Fibroblast of skin of abdomen (primary cell): Measurements from ENCODE around the gene S100A11.
A peak's percentile ranks its signal among the peaks of the same experiment; 100 is the strongest.

Experiments
- DNase-seq: peaks from one replicate; pipeline ENCODE4 v3.0.0-alpha.2; 2013

S100A11 gene

DNA sequence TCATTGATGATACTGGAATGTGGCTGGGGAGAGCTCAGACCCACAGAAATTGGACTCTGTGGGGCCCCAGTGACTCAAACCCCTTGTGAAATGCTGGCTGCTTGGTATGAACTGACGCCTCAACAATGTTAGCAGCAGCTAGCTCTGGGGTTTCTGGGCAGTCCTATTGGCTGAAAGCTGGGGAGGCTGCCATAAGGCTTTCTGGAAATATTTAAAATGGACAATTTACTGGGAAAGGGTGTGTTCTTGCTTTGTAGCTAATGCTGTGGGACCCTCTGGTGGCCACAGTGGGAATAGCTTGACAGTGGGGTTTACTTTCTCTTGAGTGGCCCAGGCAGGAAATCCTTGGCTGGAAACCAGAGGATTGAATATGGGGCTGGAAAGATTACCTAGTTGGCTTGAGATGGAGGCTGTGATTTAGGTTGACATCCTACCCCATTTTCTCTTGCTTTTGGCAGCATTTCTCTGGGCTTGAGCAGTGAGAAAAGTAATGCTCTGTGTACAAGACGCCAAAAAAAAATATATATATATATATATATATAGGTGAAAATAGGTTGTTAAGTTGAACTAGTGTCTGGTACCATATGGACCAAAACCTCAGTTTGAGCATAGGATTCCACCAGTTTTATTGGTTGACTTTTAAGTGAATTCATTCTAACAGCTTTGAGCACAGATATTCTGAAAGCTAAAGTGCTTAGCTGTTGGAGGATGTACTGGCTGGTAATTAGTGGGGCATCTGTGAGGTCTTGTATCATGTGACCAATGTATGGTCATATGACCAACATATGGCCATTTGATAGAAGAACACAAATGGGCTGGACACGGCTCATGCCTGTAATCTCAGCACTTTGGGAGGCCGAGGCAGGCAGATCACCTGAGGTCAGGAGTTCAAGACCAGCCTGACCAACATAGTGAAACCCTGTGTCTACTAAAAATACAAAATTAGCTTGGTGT lies 34.9 kb downstream of the S100A11 start:
- peak; percentile 98 for DNase-seq

DNA sequence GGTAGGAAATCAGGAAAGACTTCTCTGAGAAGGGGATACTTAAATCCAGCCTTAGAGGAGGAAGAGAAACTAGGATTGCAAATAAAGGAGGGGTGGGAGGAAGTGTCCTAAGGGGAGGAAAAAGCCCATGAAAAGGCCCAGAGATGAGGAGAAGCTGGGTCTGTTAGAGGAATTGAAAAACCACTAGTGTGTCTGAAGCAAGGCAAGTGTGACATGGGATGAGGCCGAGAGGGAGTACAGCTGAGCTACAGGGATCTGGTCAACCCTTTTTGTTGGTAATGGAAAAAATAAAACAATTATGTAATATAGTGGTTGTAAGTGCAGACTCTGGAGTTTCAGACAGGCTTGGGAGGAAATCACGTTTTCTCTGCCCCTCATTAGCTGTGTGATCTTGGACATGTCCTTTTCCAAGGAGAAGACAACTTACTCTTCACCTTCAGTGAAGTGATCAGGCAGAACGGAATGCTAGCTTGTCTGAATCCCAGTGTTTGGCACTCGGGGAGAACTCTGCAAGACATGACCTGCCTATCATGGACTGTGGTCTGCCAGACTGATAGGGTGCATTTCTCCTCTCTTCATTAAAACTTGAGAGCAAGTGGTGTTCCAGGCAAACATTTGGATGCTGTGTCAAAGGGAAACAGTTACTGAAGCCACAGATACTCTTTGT lies 35.7 kb downstream of the S100A11 start:
- DNase-seq = no peak

DNA sequence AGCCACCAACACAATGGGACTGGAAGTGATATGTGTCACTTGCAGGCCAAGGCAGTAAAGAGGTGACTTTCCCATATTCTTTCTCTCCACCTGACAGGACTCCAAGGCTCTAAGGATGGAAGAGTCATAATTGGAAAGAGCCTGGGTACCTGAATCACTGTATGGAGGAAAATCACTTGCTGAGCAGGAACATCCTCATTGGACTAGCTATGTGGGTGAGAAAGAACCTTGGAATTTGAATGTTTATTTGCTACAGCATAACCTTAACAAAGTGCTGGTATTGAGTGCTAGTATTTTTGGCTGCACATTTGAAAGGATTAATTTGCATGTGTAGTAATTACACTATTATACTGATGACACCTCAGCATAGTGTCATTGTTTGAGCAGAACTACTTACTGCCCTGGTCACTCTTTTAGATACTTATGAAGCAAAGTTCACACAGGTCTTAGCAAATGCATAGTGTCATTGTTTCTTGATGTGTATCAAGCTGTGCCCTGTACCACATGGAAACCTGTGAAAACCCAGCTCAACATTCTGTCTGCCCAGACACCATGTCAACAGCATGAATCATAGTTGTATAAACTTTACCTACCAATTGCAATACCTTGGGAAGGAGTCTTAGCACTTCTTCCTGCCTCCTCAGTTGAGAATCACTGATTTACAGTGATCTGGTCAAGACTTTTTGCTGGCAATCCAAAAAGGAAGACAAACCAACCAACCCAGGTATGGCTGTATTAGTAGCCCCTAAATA lies 38.0 kb downstream of the S100A11 start:
- no peak for DNase-seq

DNA sequence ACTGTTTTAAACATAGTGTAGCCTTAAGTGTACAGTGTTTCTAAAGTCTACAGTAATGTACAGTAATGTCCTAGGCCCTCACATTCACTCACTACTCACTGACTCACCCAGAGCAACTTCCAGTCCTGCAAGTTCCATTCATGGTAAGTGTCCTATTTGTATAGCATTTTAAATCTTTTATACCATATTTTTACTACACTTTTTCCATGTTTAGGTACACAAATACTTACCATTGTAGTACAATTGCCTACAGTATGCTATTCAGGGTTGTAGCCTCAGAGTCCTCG lies 39.6 kb downstream of the S100A11 start:
- no peak for DNase-seq

DNA sequence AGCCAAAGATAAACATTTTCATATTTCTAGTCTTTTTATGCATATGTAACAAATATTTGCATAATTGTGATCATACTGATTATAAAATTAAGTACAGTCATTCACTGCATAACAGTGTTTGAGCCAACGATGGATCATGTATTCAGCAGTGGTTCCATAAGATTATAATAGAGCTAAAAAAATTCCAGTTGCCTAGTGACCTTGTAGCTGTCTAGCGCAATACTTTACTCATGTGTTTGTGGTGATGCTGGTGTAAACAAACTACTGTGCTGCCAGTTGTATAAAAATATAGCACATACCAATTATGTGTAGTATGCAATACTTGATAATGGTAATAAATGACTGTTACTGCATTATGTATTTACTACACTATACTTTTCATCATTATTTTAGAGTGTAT lies 41.0 kb downstream of the S100A11 start:
- no peak for DNase-seq

DNA sequence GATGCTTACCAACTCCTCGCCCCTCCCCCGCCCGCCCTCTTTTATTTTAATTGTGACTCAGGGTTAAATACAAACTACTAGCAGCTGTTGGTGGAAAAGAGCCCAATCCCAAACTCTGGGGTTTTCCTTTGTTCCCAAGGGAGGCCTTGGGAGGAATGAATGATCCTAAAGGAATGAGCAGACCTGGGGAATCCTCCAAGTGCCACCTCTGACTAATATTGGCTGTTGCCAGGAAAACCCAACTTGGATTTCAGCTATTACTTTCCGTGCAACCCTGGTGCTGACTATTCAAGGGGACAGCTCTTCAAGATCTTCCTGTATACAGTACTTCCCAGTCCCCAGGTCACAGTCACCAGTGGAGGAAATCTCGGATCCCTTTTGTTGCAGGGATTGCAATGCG lies 41.8 kb downstream of the S100A11 start:
- peak; percentile 99 for DNase-seq

DNA sequence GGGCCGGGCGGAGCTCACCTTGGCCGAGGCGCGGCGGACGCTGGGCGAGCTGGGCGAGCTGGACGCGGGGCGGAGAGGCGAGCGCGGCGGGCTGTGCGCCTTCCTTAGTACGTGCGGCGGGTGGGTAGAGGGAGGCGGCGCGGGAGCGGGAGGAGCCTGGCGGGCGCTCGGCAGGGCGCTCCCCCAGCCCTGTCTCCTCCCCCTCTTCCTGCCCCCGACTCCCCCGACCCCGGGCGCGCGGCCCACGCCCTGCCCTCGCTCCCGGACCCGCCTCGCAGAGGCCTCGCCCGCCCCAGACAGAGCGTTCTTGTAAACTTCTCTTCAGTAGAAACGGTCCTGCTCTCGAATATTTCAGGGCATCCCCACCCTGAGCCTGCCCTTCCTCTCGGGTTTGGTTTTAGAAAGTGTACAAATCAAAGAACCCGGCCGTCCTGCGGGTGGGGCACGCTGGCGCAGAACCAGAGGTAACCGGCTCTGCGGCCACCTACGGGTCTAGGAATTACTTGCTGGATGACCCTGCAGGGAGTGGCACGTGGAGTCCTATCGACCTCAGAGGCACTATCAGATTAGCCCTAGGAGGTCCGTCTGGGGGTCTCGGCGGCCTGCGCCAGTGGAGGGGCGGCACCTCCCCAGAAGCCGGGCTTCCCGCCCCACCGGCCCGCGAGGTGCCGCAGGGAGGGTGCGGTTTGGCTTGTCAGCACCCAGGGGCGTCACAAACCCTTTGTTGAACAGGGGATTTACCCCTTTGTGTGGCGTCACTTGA lies 42.9 kb downstream of the S100A11 start, which contains the start of gene S100A10:
TSS of gene S100A10 (minus strand) at position 126 of the 763 bp plus-strand sequence. CDS start 7,629 bp downstream, outside the sequence.
- peak; percentile 77 for DNase-seq

DNA sequence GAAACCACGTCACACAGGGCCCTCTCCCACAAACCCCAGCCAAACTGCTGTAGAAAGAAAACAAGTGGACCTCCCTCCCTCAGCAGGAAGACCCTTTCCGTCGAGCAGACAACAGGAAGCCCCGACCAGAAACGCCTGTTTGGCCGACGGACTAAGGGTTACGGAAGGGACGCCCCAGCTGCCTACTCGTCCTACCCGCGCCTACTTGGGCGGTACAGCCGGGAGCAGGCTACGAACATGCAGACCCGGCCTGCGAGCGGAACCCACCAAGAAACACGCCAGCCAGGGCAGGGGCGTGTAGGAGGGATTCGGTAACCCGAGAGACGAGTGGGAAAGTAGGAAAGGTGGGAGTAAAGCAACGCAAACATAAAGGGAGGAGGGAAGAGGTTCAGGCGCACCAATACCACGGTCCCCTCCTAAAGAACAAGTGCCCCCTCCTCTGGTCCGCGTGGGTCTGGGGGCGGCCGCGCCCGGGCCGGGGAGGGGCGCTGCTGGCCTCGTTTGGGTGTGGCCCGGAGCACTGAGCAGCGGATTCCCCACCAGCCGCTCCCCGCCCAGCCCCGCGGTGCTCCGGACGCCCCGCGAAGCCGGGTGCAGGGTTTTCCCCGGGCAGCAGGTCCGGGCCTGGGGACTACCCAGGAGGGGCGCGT lies 43.6 kb downstream of the S100A11 start:
- no peak for DNase-seq

DNA sequence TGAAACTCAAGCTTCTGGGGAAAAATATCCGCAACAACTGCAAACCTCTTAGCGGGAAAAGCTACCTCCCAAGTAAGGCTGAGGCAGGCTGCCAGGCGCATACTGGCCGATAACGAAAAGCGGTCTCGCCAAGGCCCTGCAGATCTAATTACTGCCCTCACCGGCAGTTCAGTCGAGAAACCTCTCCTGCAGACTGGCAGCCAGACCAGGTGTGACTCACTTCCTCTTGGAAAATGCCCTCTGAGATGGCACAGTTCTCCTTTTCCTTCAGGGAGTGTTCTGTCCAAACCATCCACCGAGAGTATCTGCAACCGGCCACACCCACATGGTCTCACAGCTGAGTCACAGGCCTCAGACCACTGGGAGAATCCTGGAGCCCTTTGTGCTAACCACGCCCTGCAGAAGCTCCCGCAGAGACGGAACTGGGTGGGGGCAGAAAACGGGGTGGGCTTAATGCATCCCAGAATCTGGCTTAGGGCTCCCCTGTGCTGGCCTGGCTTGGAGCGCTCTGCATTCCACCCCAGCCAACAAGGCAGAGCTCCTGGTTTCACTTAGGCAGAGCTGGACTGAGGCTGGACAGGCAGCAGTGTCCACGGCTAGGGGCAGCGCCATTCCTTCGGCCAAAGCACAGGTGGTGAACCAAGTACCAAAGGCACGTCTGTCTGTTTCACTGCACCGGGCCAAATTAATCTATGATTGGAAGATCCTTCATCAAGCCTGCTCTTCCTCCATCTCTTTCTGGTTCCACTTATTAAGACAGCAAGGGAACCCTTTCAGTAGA lies 44.3 kb downstream of the S100A11 start:
- peak; percentile 85 for DNase-seq

DNA sequence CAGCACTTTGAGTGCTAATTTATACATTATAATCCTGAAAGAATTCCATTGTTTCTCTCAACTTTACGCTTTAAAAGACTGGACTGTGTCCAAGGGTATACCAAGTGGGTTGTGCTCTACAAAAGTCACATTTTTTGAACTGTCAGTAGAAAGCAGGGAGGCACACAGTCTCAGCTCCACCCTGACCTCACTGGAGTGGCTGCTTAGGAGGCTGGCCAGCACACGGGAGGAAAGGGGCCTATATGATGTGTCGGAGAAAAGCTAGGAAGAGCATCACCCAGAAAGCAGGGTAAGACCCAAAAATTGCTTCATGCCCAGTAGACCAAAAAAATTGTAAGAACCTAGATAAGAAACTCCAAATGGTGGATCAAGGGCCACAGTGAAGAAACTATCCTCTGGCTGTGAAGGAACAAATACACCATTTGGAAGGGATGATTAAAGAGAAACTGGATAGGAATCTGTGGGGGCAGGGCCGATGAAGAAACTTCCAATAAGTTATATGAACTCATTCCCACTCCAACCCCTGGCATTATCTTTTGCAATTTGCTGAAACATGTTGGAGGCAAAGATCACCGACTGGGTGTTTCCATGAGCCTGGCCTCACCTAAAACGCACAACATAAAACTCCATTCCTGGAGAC lies 45.0 kb downstream of the S100A11 start:
- no peak for DNase-seq

DNA sequence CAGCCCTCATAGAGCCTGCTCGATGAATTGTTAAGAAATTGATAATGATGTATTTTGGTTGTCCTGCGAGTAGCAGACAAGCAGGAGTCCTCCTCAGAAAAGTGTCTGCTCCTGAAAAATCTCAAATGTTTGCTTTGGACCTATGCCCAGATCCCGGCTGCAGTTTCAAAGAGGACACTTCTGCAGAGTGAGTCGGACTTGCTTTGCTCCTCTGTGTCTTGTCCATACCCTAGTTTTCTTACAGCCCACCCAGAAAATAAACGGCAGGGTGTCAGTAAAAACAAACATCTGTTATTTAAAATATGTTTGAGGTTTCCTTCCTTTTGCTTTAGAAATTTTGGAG lies 46.0 kb downstream of the S100A11 start:
- DNase-seq = peak; percentile 72

DNA sequence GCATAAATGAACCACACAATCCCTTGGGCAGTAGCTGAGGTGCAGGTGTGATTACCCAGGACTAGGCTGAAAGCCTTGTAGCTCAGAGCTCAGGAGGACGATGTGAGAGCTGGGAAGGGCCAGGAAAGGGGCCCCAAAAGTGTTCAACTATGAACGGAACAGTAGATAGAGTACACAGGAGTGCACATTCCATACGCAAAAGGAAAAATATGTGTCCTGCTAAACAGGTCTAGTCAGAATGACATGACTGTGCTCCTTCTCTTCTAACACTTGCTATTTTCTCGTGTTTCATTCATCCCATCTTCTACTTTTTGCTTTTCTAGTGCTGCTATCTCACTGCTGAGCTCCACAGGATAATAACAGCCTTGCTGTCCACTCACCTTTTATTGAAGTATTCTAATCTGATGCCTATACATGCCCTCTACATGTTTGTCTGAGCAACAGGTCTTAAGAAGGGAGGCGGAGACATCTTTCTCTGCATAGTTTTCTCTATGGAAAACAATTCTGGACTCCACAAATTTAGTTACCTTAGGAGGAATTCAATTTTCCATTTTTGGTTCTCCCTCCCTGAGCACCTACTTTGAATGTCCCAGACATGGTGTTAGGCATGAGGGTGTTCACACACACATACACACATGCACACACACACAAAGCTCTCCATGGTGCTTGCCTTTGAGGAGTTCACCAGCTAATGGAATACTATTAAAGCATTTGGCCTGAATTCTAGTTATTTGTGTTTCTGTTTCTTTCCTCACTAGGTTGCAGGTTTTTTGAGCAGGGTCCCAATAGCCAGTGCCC lies 46.5 kb downstream of the S100A11 start:
- no peak for DNase-seq

DNA sequence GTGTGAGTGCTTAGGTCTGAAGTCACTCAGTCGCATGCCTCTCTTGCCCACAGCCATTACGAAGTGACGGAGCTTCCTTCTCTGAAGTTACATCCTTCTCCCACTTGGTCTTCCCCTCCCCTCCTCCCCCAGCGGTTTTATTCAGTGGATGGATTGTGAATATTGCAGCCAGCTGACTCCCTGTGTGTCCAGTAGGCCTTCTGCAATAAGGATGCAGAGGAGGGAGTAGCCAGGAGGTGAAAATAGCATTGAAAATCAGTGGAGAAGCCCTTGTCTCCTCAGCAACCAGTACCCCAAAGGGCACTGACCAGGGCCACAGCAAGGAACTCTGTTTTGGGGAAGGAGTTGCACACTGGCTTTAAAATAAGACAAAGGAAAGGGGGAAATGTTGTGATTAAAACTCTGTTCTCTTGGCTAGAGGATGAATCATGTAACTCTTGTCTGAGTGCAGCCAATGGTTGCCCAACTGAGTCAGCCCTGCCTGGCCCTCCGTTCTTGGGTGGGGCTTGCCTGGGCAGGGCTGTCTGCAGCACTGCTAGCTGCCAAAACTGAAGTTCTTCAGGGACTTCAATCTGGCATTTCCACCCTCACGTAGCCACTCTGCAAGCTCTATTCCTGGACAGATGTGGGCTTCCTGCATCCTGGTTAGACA lies 47.5 kb downstream of the S100A11 start:
- DNase-seq = peak; percentile 82

DNA sequence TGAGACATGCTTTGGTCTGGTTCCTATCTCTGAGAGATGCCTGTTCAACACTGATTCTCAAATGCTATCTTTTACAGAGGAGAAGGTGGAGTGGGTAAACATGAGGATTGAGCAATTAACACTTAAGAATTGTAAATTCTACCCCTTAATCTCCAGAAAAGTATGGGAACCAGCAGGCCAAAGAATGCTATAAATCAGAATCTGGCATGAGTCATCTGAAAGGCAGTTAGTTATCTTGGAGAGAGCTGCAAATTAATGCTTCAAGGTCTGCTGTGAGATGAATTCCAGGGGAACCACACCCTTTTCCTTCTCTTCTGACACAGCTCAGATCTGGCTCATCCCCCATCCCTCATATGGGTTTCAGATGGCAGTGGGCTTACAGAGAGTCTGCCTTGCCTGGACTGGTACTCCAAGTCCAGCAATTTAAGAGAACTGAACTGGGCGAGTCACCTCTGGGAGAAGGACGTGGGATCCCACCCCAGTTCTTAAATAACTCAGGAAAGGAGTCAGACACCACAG lies 48.3 kb downstream of the S100A11 start:
- peak; percentile 94 for DNase-seq

DNA sequence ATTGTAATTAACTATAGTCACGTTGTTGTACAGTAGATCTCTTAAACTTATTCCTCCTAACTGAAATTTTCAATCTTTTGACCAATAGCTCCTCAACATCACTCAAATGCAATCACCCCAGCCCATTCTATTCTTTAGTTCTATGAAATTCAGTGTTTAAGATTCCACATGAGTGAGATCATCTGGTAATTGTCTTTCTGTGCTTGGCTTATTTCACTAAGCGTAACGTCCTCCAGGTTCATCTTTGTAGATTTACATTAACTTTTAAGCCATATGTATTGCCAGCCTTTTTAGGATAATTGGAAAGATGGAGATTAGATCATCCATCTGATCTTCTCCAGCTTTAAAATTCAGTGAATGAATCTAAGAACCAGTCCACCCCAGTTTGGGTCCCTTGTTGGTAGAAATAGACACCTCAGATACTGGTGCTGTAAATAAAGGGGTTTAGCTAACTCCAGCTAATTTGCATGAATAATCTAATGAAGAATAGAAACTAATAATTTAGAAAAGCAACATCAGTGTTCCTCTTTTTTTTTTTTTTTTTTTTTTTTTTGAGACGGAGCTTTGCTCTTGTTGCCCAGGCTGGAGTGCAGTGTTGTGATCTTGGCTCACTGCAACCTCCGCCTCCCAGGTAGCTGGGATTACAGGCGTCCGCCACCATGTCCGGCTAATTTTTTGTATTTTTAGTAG lies 50.2 kb downstream of the S100A11 start:
- no peak for DNase-seq

DNA sequence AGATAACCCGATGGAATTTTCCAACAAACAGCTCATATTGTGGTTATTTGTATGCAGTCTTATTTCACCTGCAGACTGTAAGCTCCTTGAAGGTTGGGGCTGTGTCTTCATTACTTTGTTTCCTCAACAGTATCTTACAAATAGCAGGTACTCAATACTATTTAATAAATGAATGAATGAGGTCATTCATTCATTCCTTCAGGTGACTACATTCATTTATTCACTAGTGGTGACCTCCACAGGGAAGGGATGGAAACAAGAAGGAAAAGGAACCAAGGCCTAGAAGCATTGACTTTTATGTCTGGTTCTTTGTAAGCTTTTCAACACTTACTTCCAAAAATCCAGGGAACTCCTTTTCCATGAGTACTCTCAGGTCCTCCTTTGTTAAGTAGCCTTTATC lies 51.0 kb downstream of the S100A11 start:
- DNase-seq = no peak

DNA sequence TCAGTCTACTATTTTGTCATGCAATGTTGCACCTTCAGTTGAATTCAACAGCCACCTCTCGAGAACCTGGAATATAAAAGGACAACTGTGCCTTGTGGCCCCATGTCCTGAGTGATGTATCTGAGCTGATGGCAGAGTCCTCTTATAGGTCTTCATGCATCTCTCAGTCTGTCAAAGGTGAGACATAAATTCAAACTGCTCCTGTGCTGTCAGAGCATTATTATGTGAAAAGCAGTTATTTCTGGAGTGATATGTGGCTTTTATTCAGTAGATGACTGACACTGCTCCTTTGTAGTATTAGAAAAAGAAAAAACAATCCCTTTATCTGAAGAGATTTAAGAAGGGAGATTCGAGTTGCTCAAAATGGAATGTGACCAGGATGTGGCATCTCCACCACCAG lies 51.5 kb downstream of the S100A11 start:
- no peak for DNase-seq

DNA sequence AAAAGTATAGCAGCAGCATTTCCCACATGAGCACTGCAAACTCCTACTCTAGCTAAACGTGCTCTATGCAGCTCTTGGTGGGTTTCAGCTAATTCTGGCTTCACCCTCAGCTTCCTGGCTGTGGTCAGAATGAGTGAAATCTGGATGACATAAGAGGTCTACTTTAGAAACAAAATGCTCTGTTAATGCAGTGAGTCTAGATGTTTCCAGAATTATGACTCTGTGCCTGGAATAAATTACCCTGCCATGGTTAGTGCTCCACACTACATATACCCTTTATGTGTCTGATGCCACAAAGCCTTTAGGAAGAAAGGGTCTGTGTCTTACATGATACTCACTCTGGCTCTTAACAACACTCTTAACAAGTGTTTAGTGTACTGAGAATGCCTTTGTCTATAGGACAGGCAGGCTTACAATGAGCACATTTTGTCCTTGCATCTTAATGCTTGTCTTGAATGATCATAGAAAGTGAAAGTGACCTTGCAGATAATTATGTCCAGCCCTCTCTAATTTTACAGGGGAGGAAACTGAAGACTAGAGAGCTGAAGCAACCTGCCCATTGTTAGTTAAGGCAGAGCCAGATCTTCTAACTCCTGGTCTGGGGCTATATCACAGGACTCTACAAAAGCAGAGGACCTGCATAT lies 52.4 kb downstream of the S100A11 start:
- DNase-seq = peak; percentile 56
